HG03354 (cell line): Measurements from ENCODE around the gene CABP1.

ENCODE experiments used
- ATAC-seq: cut with Tn5 transposase; IDR thresholded peaks from one replicate; pipeline ENCODE4 v1.9.1; 2021; ENCODE audit warnings: mild to moderate bottlenecking; ENCODE audit not compliant: unreplicated experiment, poor library complexity, severe bottlenecking

Gene CABP1

DNA sequence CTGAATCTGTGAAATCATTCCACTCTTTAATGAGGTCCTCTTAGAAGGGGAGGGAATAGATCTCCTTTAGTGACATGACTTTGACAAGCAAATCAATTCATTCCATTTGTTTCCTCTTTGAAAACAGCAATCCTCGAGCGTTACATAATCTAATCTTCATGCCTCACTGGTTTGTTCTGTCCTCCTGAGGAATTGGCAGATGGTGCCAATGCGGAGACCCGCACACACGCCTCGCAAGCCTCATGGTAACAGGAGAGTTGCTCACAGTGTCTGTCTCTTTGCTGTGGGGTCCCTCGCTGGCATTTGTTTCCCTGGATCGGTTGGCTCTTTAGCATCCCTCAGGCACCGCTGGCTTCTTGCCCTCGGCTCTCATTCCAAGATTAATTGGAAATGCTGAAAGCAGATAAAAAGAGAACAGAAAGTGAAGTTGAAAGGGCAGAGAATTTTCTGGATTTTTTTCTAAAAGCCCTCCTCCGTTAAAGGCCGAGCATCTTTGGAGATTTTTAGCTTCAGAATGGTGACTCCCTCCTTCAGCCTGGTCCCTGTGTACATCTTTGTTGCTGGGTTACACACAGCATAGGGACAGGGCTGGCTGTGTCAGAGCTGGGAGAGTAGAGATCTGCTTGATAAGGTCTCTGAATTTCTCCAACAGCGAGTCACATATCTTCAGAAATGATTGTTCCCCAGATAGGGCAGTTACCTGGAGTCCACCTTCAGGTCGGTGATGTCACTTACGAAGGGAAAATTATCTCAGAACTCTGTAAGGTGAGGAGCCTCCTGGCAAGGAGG, 10.1 kb upstream of the CABP1 start:
- no peak for ATAC-seq

DNA sequence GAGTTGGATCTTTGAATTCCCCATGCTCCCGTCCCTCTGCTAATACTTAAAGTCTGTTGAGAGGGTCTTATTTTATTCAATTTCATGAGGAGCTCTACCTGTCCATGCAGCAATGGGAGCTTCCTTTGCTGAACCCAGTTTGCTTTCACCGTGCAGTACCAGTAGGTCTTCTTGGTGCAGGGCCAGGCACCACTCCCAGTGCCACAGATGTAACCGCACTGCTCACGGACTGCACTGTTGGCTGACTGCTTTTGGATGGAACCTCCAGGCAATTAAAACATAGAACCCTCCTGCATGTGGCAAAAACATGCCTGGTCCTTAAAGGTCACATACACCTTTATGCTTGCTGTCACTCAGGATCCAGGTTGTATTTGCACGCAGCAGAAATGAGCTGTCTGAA, 9.3 kb upstream of the CABP1 start:
- ATAC-seq = no peak

DNA sequence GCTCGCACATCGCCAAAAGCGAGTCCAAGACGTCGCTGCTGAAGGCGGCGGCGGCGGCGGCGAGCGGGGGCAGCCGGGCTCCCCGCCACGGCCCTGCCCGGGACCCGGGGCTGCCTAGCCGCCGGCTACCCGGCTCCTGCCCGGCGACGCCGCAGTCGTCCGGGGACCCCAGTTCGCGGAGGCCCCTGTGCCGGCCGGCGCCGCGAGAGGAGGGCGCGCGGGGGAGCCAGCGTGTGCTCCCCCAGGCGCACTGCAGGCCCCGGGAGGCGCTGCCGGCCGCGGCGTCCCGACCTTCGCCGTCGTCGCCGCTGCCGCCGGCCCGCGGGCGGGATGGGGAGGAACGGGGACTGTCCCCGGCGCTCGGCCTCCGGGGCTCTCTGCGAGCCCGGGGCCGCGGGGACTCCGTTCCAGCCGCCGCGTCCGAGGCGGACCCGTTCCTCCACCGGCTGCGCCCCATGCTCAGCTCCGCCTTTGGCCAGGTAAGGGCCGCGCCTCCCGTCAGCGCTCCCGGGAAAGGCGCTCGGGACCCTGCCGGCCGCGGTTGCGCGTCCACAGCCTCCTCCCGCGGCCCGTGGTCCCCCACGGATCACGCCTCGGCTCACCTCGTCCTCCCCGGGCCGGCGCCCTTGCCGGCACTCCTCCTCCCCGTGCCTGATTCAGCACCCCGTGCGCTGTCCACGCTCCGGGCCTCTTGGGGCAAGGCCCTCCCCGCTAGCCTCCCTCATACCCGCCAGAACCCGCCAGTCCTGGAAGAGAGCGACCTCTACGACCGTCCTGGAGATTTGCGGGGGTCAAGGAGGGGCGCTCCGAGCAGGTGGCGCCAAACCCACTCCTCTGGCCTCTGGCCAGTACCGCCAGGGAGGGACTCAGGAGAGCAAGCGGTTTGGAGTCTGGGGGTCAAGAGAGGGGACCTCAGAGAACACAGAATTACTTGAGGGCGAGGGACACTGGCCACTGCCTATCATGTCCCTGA, 721 bp downstream of the CABP1 start:
- peak; percentile 47 for ATAC-seq

GRCh38 chr12:120642121-120642520, 1.7 kb downstream of the CABP1 start:
- no peak for ATAC-seq

DNA sequence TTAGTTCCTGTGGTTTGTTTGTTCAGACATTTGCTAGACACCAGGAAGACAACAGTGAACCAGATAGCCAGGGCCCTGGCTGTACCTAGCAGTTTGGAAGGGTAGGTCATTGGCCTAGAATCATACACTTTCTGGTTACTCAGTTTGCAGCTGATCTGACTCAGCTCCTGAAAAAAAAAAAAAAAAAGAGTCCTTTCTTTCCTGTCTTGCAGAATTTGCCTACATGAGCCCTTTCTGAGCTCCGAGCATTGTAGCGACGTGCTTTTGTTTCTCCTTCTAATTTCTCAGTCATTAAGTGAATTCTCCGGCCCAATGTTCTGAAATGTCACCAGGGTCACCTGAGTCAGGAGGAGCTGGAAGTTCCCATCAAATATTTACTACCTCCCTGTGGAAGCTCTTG, 2.4 kb downstream of the CABP1 start:
- no peak for ATAC-seq

DNA sequence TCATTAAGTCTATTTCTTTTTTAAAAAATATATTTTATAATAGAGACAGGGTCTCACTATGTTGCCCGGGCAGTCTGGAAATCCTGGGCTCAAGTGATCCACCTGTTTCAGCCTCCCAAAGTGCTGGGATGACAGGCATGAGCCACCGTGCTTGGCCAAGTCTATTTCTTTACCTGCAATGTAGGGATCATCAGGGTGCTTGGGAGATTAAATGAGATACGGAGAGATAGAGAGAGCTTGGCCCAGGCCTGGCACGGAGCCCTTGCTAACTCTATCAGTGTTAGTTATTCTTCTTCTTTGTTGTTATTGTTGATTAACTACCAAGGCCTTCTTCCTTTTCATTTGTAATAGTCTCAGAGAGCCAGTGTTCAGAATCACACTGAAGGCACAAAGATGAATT, 3.1 kb downstream of the CABP1 start:
- no peak for ATAC-seq

- no peak for ATAC-seq
Measured at GRCh38 chr12:120646044-120646443, 5.6 kb downstream of the CABP1 start.

DNA sequence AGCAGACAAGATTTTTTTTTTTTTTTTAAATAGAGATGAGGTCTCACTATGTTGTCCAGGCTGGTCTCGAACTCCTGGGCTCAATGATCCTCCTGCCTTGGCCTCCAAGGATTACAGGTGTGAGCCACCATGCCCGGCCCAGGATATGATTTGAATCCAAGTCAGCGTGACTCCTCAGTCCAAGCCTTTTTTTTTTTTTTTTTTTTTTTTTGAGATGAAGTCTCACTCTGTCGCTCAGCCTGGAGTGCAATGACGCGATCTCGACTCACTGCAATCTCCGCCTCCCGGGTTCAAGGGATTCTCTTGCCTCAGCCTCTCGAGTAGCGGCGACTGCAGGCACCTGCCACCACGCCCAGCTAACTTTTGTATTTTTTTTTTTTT, 6.9 kb downstream of the CABP1 start:
- no peak for ATAC-seq

DNA sequence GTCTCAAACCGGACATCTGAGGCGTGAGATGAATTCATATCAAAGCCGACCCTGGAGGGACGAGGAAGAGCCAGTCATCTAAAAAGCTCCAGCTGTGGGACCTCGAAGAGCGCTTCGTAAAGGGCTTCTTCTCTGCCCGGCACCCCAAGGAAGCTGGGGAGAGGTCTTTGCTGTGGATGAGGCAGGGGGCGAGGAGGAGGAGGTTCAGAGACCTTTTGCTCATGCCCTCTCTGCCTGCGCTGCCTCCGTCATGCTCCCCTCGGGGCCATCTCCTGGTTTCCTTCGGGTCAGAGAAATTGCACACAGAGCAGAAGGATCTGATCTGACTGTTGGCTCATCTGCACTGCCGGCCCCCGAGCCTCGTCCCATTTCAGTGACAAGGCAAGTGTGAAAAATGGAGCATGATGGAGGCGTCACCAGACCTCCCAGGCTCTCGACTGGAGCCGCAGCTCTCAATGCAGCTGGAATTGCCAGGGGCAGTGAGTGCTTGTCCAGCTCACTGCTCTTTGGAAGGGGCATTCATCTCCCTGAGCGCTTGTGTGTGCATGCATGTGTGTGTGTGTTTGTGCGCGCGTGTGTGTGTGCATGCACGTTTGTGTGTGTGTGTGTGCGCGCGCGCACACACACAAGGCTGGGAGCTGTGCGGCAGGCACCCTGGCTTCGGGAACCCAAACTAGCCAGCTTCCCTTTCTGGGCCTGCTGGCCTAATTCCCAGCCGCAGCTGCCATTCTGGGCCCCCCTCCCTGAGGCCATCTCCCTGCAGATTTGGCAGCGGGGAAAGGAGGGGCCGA, 9.2 kb downstream of the CABP1 start:
- no peak for ATAC-seq

GRCh38 chr12:120650233-120650690, 9.8 kb downstream of the CABP1 start:
- no peak for ATAC-seq

DNA sequence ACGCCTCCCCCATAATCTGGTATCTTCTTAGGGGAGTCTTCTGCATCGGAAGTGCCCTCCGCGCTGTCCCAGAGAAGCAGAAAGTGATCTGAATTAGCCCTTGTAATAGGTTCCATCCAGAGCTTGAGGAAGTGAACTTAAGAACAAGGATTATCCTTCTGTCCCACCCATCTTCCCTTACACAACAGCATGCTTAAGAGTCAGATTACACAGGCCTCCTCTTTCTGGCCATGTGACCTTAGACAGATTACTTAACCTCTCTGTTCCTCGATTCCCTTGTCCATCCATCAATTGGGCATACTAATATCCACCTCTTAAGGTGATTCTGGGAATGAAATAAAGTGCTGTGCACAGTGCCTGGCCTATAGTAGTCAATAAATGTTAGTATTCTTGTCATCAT, 11.4 kb downstream of the CABP1 start:
- no peak for ATAC-seq

GRCh38 chr12:120652656-120653435, 12.4 kb downstream of the CABP1 start:
- no peak for ATAC-seq

GRCh38 chr12:120653611-120654010, 13.2 kb downstream of the CABP1 start:
- no peak for ATAC-seq

DNA sequence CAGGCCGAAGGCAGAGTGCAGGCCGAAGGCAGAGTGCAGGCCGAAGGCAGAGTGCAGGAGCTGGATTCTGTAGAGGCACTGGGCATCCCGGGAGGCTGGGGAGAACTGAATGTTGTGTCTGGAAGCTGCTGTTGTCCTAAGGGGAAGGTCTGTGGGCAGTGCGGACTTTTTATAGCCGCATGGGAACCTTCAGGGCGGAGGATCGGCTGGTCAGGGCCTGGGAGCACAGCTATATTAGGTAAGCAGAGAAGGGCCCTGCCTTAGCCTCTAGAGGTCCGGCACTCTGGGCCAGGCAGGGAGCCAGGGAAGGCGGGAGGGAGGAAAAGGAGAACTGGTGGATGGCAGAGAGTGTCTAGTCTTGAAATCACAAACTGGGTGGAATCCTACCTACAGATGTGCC, 14.2 kb downstream of the CABP1 start:
- ATAC-seq = no peak

DNA sequence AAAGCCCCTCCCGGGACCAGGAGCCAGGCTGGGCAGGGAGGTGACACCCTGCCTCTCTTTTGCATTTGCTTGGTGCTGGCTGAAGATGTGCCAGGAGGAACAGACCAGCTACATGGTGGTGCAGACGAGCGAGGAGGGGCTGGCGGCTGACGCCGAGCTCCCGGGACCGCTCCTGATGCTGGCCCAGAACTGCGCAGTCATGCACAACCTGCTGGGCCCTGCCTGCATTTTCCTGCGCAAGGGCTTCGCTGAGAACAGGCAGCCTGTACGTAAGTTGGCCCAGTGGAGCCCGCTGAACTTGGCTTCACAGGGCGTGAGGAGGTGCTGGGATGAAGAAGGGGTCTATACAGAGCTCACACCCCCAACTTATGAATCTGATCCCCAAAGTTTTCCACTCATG, 15.6 kb downstream of the CABP1 start:
- ATAC-seq = no peak

- ATAC-seq = no peak
Measured at GRCh38 chr12:120658286-120659150, 18.1 kb downstream of the CABP1 start.

DNA sequence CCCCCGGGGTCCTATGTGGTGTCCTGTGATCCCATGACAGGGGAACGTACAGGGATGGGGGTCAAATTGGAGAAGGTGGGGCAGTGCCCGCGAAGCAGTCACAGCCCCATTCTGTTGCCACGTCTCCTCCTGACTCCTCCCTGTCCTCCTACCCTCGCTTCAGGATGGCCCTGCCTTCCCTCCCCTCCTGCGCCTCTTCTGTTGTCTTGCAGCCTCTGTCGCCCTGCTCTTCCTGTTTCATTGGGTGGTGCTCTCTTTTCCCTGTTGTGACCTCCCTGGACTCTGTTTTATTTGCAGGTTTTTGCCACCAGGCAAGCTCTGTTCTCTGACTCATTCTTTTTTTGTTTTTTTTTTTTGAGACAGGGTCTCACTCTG, 18.7 kb downstream of the CABP1 start:
- no peak for ATAC-seq

DNA sequence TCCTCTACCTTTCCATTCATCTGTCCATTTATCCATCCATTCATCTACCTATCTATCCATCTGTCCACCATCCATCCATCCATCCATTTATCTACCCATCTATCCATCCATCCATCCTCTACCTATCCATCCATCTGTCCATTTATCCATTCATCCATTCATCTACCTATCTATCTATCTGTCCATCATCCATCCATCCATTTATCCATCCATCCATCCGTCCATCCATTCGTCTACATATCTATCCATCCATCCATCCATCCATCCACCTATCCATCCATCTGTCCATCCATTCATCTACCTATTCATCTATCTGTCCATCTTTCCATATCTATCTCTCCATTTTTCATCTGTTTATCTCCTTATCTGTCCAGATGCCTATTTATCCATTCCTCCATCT, 21.0 kb downstream of the CABP1 start:
- no peak for ATAC-seq
